ENCODE results near the gene SLC35B2.

Gene SLC35B2

GRCh38 chr6:44260451-44261297 lies 3.3 kb upstream of the SLC35B2 start:
- no peaks in the 10 kb centered on the region for H3K27me3 ChIP-seq (ENCODE audit: insufficient read depth, insufficient read length)
- DNase-seq (ENCODE audit: low read depth, low spot score) = no peak
- TF ChIP-seq ZNF274 (IDR thresholded peaks at IDR 0.05; ENCODE audit: low read depth, low read length) (no peak), YY1 (IDR thresholded peaks at IDR 0.05; ENCODE audit: insufficient read depth, insufficient read length) (no peak), SUZ12 (IDR thresholded peaks at IDR 0.05; ENCODE audit: extremely low read depth, insufficient read depth, insufficient read length) (no peak)
- H3K9me3 ChIP-seq (ENCODE audit: insufficient read depth, low read length) = no peaks in the 10 kb centered on the region
- no peak overlapping the region for H3K4me3 ChIP-seq (ENCODE audit: insufficient read length, low read depth)
- peaks cover 23% of the 10 kb centered on the region for H3K4me1 ChIP-seq (ENCODE audit: insufficient read depth, insufficient read length)
- peaks cover 55% of the 10 kb centered on the region for H3K36me3 ChIP-seq (ENCODE audit: insufficient read depth, insufficient read length, low read length)
- H3K9ac ChIP-seq (ENCODE audit: insufficient read length, low read depth) = no peak overlapping the region

GRCh38 chr6:44260011-44260410 lies 2.7 kb upstream of the SLC35B2 start:
- Histone ChIP-seq H3K9me3 (ENCODE audit: insufficient read depth, low read length) (no peaks in the 10 kb centered on the region), H3K36me3 (ENCODE audit: insufficient read depth, insufficient read length, low read length) (peaks cover 62% of the 10 kb centered on the region), H3K4me1 (ENCODE audit: insufficient read depth, insufficient read length) (peaks cover 23% of the 10 kb centered on the region), H3K27me3 (ENCODE audit: insufficient read depth, insufficient read length) (no peaks in the 10 kb centered on the region), H3K9ac (ENCODE audit: insufficient read length, low read depth) (no peak overlapping the region), H3K4me3 (ENCODE audit: insufficient read length, low read depth) (no peak overlapping the region)
- no peak for DNase-seq (ENCODE audit: low read depth, low spot score)
- TF ChIP-seq ZNF274 (IDR thresholded peaks at IDR 0.05; ENCODE audit: low read depth, low read length) = no peak
- no peak for TF ChIP-seq SUZ12 (IDR thresholded peaks at IDR 0.05; ENCODE audit: extremely low read depth, insufficient read depth, insufficient read length)
- no peak for TF ChIP-seq YY1 (IDR thresholded peaks at IDR 0.05; ENCODE audit: insufficient read depth, insufficient read length)

- Histone ChIP-seq H3K9ac (ENCODE audit: insufficient read length, low read depth) (no peak overlapping the region), H3K4me3 (ENCODE audit: insufficient read length, low read depth) (no peak overlapping the region), H3K9me3 (ENCODE audit: insufficient read depth, low read length) (no peaks in the 10 kb centered on the region), H3K4me1 (ENCODE audit: insufficient read depth, insufficient read length) (peaks cover 18% of the 10 kb centered on the region), H3K36me3 (ENCODE audit: insufficient read depth, insufficient read length, low read length) (peaks cover 73% of the 10 kb centered on the region), H3K27me3 (ENCODE audit: insufficient read depth, insufficient read length) (no peaks in the 10 kb centered on the region)
- DNase-seq (ENCODE audit: low read depth, low spot score) = no peak
- TF ChIP-seq SUZ12 (IDR thresholded peaks at IDR 0.05; ENCODE audit: extremely low read depth, insufficient read depth, insufficient read length) = no peak
- no peak for TF ChIP-seq YY1 (IDR thresholded peaks at IDR 0.05; ENCODE audit: insufficient read depth, insufficient read length)
- TF ChIP-seq ZNF274 (IDR thresholded peaks at IDR 0.05; ENCODE audit: low read depth, low read length) = no peak
Measured at GRCh38 chr6:44258921-44259320, 1.6 kb upstream of the SLC35B2 start.

GRCh38 chr6:44258325-44258863 lies 1.1 kb upstream of the SLC35B2 start:
- no peak overlapping the region for H3K9ac ChIP-seq (ENCODE audit: insufficient read length, low read depth)
- TF ChIP-seq ZNF274 (IDR thresholded peaks at IDR 0.05; ENCODE audit: low read depth, low read length) (no peak), YY1 (IDR thresholded peaks at IDR 0.05; ENCODE audit: insufficient read depth, insufficient read length) (no peak), SUZ12 (IDR thresholded peaks at IDR 0.05; ENCODE audit: extremely low read depth, insufficient read depth, insufficient read length) (no peak)
- H3K27me3 ChIP-seq (ENCODE audit: insufficient read depth, insufficient read length) = no peaks in the 10 kb centered on the region
- DNase-seq (ENCODE audit: low read depth, low spot score) = no peak
- no peak overlapping the region for H3K4me3 ChIP-seq (ENCODE audit: insufficient read length, low read depth)
- H3K36me3 ChIP-seq (ENCODE audit: insufficient read depth, insufficient read length, low read length) = peaks cover 78% of the 10 kb centered on the region
- no peaks in the 10 kb centered on the region for H3K9me3 ChIP-seq (ENCODE audit: insufficient read depth, low read length)
- H3K4me1 ChIP-seq (ENCODE audit: insufficient read depth, insufficient read length) = peaks cover 14% of the 10 kb centered on the region

GRCh38 chr6:44257753-44258324 lies 511 bp upstream of the SLC35B2 start:
- H3K4me1 ChIP-seq (ENCODE audit: insufficient read depth, insufficient read length) = peaks cover 10% of the 10 kb centered on the region
- H3K27me3 ChIP-seq (ENCODE audit: insufficient read depth, insufficient read length) = no peaks in the 10 kb centered on the region
- no peaks in the 10 kb centered on the region for H3K9me3 ChIP-seq (ENCODE audit: insufficient read depth, low read length)
- peak overlapping the region; percentile 89 for H3K9ac ChIP-seq (ENCODE audit: insufficient read length, low read depth)
- peaks cover 83% of the 10 kb centered on the region for H3K36me3 ChIP-seq (ENCODE audit: insufficient read depth, insufficient read length, low read length)
- no peak for DNase-seq (ENCODE audit: low read depth, low spot score)
- peak overlapping the region; percentile 39 for H3K4me3 ChIP-seq (ENCODE audit: insufficient read length, low read depth)
- TF ChIP-seq SUZ12 (IDR thresholded peaks at IDR 0.05; ENCODE audit: extremely low read depth, insufficient read depth, insufficient read length) = no peak
- no peak for TF ChIP-seq ZNF274 (IDR thresholded peaks at IDR 0.05; ENCODE audit: low read depth, low read length)
- TF ChIP-seq YY1 (IDR thresholded peaks at IDR 0.05; ENCODE audit: insufficient read depth, insufficient read length) = no peak

GRCh38 chr6:44256775-44257024 lies 628 bp downstream of the SLC35B2 start:
- no peak for TF ChIP-seq ZNF274 (IDR thresholded peaks at IDR 0.05; ENCODE audit: low read depth, low read length)
- no peak for TF ChIP-seq SUZ12 (IDR thresholded peaks at IDR 0.05; ENCODE audit: extremely low read depth, insufficient read depth, insufficient read length)
- TF ChIP-seq YY1 (IDR thresholded peaks at IDR 0.05; ENCODE audit: insufficient read depth, insufficient read length) = no peak
- H3K4me3 ChIP-seq (ENCODE audit: insufficient read length, low read depth) = peak overlapping the region; percentile 80
- H3K27me3 ChIP-seq (ENCODE audit: insufficient read depth, insufficient read length) = no peaks in the 10 kb centered on the region
- H3K36me3 ChIP-seq (ENCODE audit: insufficient read depth, insufficient read length, low read length) = peaks cover 83% of the 10 kb centered on the region
- peaks cover 3% of the 10 kb centered on the region for H3K4me1 ChIP-seq (ENCODE audit: insufficient read depth, insufficient read length)
- no peaks in the 10 kb centered on the region for H3K9me3 ChIP-seq (ENCODE audit: insufficient read depth, low read length)
- no peak for DNase-seq (ENCODE audit: low read depth, low spot score)
- peak overlapping the region; percentile 89 for H3K9ac ChIP-seq (ENCODE audit: insufficient read length, low read depth)
